GM12878 (cell line): ENCODE data around the gene VNN1. TPM values are rescaled to one million over a fixed set of nuclear protein-coding genes. Genes with fewer than 3 reads are reported as not detected.

ENCODE experiments used
- ATAC-seq: fragments of 200-7000 bp; cut with Tn5 transposase; 3 replicates; pipeline ENCODE4 v1.9.1; 2020; ENCODE audit warnings: mild to moderate bottlenecking, moderate library complexity
- BruUV-seq: library from RNA; stranded (reverse); fragments of 400-500 nt; replicated peaks from 2 replicates; lab custom pipeline; 2021; lab: Mats Ljungman, UMichigan
- CTCF ChIA-PET: fragments of 300-600 bp; sonication (Branson Sonifier 250); formaldehyde crosslinking; extraction: SDS; loops from one replicate; lab custom pipeline; 2021; ENCODE audit warnings: inconsistent platforms; lab: Yijun Ruan, JAX
- POLR2A ChIA-PET: fragments of 350-600 bp; formaldehyde crosslinking; extraction: SDS; loops from one replicate; lab custom pipeline; 2021; ENCODE audit warnings: inconsistent platforms; lab: Charles Lee
- RAD21 ChIA-PET: fragments of 300-600 bp; sonication (Branson Sonifier 250); formaldehyde crosslinking; loops from one replicate; lab custom pipeline; 2023; ENCODE audit warnings: antibody characterized with exemption; ENCODE audit not compliant: unreplicated experiment; lab: Charles Lee
- SMC1A ChIA-PET: fragments of 300-600 bp; sonication (Branson Sonifier 250); formaldehyde crosslinking; loops from one replicate; lab custom pipeline; 2023; ENCODE audit not compliant: unreplicated experiment, uncharacterized antibody; lab: Charles Lee
- DNase-seq: peaks from one replicate; pipeline ENCODE4 v3.0.0-alpha.2; 2011; ENCODE audit warnings: low read depth, low spot score
- FAIRE-seq: peaks from 3 replicates; lab custom pipeline; 2011; peaks lifted over from hg19 to GRCh38; lab: Jason Lieb, UNC
- H2AFZ ChIP-seq: 2 replicates; pipeline ENCODE4 v1.6.0; 2011; ENCODE audit warnings: low read depth, low read length, control low read depth; ENCODE audit not compliant: control insufficient read depth
- H3K27ac ChIP-seq: 2 replicates; pipeline ENCODE4 v1.5.1; 2011; ENCODE audit warnings: control low read depth; ENCODE audit not compliant: control insufficient read depth, insufficient read depth
- H3K27me3 ChIP-seq, 2 experiments: replicated peaks in 1 of 2; 2 replicates each; pipeline versions ENCODE4 v1.6.0 to v1.6.1; 2011; ENCODE audit warnings: low read length in 1 of 2; ENCODE audit not compliant: control insufficient read depth in 2 of 2, insufficient read depth in 2 of 2
- H3K36me3 ChIP-seq, 2 experiments: 2 replicates each; pipeline ENCODE4 v1.5.1; 2011; ENCODE audit warnings: low read length in 1 of 2; ENCODE audit not compliant: control insufficient read depth in 2 of 2, insufficient read depth in 2 of 2
- H3K4me1 ChIP-seq: 2 replicates; pipeline ENCODE4 v1.6.1; 2011; ENCODE audit warnings: mild to moderate bottlenecking, low read length, moderate library complexity, mixed read lengths; ENCODE audit not compliant: control insufficient read depth, insufficient read depth
- H3K4me2 ChIP-seq: 2 replicates; pipeline ENCODE4 v1.6.0; 2011; ENCODE audit warnings: control low read depth; ENCODE audit not compliant: control insufficient read depth, insufficient read depth
- H3K4me3 ChIP-seq: fragments of 200-600 bp; sonication (generic); 2 replicates; pipeline ENCODE4 v1.5.1; 2016
- H3K79me2 ChIP-seq: 2 replicates; pipeline ENCODE4 v1.6.0; 2011; ENCODE audit warnings: low read length; ENCODE audit not compliant: control insufficient read depth, insufficient read depth
- H3K9ac ChIP-seq: 2 replicates; pipeline ENCODE4 v1.8.0; 2011; ENCODE audit warnings: low read length, control low read depth, mixed read lengths; ENCODE audit not compliant: control insufficient read depth, insufficient read depth
- H3K9me3 ChIP-seq: replicated peaks from 3 replicates; pipeline ENCODE4 v1.5.1; 2011; ENCODE audit warnings: mild to moderate bottlenecking, low read length; ENCODE audit not compliant: control insufficient read depth, insufficient read depth
- H4K20me1 ChIP-seq: 2 replicates; pipeline ENCODE4 v1.6.0; 2011; ENCODE audit not compliant: control insufficient read depth, insufficient read depth
- ATF2 ChIP-seq: IDR thresholded peaks from 2 replicates; pipeline ENCODE4 v1.6.1; 2012; ENCODE audit warnings: low read length, inconsistent platforms
- E2F4 ChIP-seq: IDR thresholded peaks from 2 replicates; pipeline ENCODE4 v1.6.1; 2012; ENCODE audit warnings: low read depth, low read length, improper control_type of control experiment
- IRF5 ChIP-seq: fragments of 450-650 bp; IDR thresholded peaks from 2 replicates; pipeline ENCODE4 v1.6.1; 2017; ENCODE audit warnings: borderline replicate concordance
- ZNF622 ChIP-seq: fragments of 450-650 bp; IDR thresholded peaks from 2 replicates; pipeline ENCODE4 v1.6.1; 2017; ENCODE audit warnings: mild to moderate bottlenecking, inconsistent platforms
- WGBS: methylation state at CpG from one replicate; pipeline ENCODE4 v1.1.6; 2016; ENCODE audit warnings: low lambda C conversion rate; ENCODE audit not compliant: insufficient replicate concordance, insufficient coverage; ENCODE audit errors: missing lambda C conversion rate; 5-methylcytosine and 5-hydroxymethylcytosine counted together
- in situ Hi-C: fragments of 300-500 bp; cut with MboI; formaldehyde crosslinking; loops from 9 replicates; pipeline ENCODE4 v1.14.3; 2018; ENCODE audit warnings: mixed read lengths
- intact Hi-C: fragments of 100-400 bp; cut with micrococcal nuclease; formaldehyde crosslinking; loops from one replicate; pipeline ENCODE4 v1.14.2; 2022; ENCODE audit not compliant: unreplicated experiment
- polyA plus RNA-seq, 11 experiments: library from polyadenylated mRNA; depleted of rRNA in 4 of 11; unstranded in 6 of 11; stranded (reverse) in 5 of 11; fragments of >200 nt; fragmentation: Nextera tagmentation in 4 of 11; fragmentation: Illumina TruSeq in 1 of 11; extraction: Ambion mirVana in 4 of 11; extraction: Trizol in 1 of 11; gene quantifications; 1 replicate in 1 of 11; 2 replicates in 10 of 11; pipeline versions ENCODE4 v1.2.1 to v1.2.3, GENCODE V29; 2011 to 2016; ENCODE audit warnings: inconsistent platforms in 2 of 11, missing spikeins in 2 of 11, low read depth in 1 of 11
- total RNA-seq, 4 experiments: library from RNA; depleted of rRNA in 3 of 4; stranded (reverse); fragments of >200 nt in 3 of 4; fragmentation: Illumina TruSeq in 1 of 4; extraction: Trizol in 1 of 4; gene quantifications; 2 replicates each; pipeline versions ENCODE4 v1.2.1 to v1.2.3, GENCODE V29; 2013 to 2021
- TF ChIP-seq, protein P1 (sequence below), 3 experiments: IDR thresholded peaks in 2 of 3; conservative IDR thresholded peaks in 1 of 3; 2 replicates each; pipeline ENCODE4 v1.5.1; 2011; ENCODE audit warnings: low read depth in 3 of 3, low read length in 3 of 3, mild to moderate bottlenecking in 3 of 3, control low read depth in 2 of 3, moderate library complexity in 2 of 3, inconsistent platforms in 1 of 3, mixed read lengths in 1 of 3; ENCODE audit not compliant: control insufficient read depth in 2 of 3, insufficient read depth in 1 of 3; ENCODE audit errors: extremely low read depth in 1 of 3

Gene VNN1
- total and polyA plus RNA-seq, 10 of the 15 experiments (the other 5 are each of a cell fraction or from before 2014, with no cell fraction given) = not detected

DNA sequence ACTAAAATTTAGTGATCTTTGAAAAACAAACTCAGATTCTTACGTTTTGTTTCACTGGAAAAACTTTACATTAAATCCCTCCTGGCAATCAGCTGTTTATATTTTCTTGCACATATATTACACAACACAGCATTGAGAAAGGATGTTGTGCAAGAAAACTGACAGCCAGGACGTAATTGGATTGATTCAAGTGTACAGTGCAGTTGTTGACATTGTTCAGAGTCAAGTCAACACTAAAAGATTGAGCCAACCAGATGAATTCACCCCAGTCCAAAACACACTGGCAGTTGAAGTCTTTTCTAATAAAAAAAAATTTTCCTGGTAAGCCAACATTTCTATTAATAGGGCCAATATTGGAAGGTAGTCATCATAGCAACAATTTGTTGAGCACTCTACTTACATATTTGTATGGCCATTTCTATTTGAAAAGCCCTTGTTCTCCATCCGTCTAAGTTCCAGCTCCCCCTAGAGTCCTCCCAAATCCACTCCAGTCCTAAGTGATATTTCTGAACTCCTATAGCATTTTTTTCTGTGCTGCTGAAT lies 20.9 kb upstream of the VNN1 start:
- CTCF ChIA-PET = no interaction called here
- no TSS peak for BruUV-seq
- no peak overlapping the region for H3K9ac ChIP-seq

More for the DNA sequence above, 20.9 kb upstream of the VNN1 start:
- in situ Hi-C loops (no loop called here), intact Hi-C loops (no loop called here)
- DNase-seq (no peak), FAIRE-seq (no peak), ATAC-seq (peak; percentile 31; the same call in 1 of the 3 replicates)
- Histone ChIP-seq H3K9me3 (no peaks in the 10 kb centered on the region), H3K27me3 (no peaks in the 10 kb centered on the region), H3K4me3 (no peak overlapping the region), H3K4me1 (no peaks in the 10 kb centered on the region), H4K20me1 (no peaks in the 10 kb centered on the region), H3K27ac (no peak overlapping the region), H3K4me2 (no peak overlapping the region), H3K79me2 (no peaks in the 10 kb centered on the region), H3K36me3 (no peaks in the 10 kb centered on the region), H2AFZ (no peak overlapping the region)
- ChIA-PET POLR2A (no interaction called here), SMC1A (interaction anchor here (1.2 kb wide), 1 partner anchor 28 kb away, joined by 4 read pairs; no protein-coding TSS in a partner anchor), RAD21 (interaction anchor here (1.2 kb wide), 1 partner anchor 64 kb away, joined by 3 read pairs; no protein-coding TSS in a partner anchor)
- no peak for TF ChIP-seq IRF5
- TF ChIP-seq E2F4 = no peak
- TF ChIP-seq, protein P1, sequence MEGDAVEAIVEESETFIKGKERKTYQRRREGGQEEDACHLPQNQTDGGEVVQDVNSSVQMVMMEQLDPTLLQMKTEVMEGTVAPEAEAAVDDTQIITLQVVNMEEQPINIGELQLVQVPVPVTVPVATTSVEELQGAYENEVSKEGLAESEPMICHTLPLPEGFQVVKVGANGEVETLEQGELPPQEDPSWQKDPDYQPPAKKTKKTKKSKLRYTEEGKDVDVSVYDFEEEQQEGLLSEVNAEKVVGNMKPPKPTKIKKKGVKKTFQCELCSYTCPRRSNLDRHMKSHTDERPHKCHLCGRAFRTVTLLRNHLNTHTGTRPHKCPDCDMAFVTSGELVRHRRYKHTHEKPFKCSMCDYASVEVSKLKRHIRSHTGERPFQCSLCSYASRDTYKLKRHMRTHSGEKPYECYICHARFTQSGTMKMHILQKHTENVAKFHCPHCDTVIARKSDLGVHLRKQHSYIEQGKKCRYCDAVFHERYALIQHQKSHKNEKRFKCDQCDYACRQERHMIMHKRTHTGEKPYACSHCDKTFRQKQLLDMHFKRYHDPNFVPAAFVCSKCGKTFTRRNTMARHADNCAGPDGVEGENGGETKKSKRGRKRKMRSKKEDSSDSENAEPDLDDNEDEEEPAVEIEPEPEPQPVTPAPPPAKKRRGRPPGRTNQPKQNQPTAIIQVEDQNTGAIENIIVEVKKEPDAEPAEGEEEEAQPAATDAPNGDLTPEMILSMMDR (IDR thresholded peaks at IDR 0.05 in 2 of 3, conservative IDR thresholded peaks at IDR 0.05 in 1 of 3; ENCODE audit: control insufficient read depth in 2 of 3, extremely low read depth in 1 of 3, insufficient read depth in 1 of 3, low read depth in 3 of 3, low read length in 3 of 3) = peak in 1 of 3 experiments; percentile 25; a peak in 2 of 6 replicates
- TF ChIP-seq ATF2 = no peak
- no peak for TF ChIP-seq ZNF622
- WGBS = 11% methylated on average over 3 of the region's 3 CpGs
